OCI-LY7 (cell line): ENCODE data around the gene SLC25A20.

Experiments
- CTCF ChIP-seq: fragments of 200-600 bp; sonication (generic); conservative IDR thresholded peaks from 2 replicates; pipeline ENCODE4 v1.5.1; 2014; ENCODE audit warnings: mild to moderate bottlenecking, antibody characterized with exemption, low read length, moderate library complexity, mixed read lengths
- EZH2phosphoT487 ChIP-seq: fragments of 200-600 bp; sonication (generic); IDR thresholded peaks from 2 replicates; pipeline ENCODE4 v1.6.1; 2018; ENCODE audit warnings: low read depth, borderline replicate concordance, mild to moderate bottlenecking, mixed run types, antibody characterized with exemption, low read length, moderate library complexity, mixed read lengths

GRCh38 chr3:48848816-48849515, 49.7 kb downstream of the SLC25A20 start:
- TF ChIP-seq CTCF = no peak
- no peak for TF ChIP-seq EZH2phosphoT487
